ENCODE results near the gene CXCR6. TPM values are rescaled to one million over a fixed set of nuclear protein-coding genes. Genes with fewer than 3 reads are reported as not detected.

Gene CXCR6
- total RNA-seq, 1 experiment from 2014 or later = not detected

- no peaks in the 10 kb centered on the region for H3K27me3 Mint-ChIP-seq (ENCODE audit: low read depth)
- no peak for DNase-seq
- H3T11ph ChIP-seq (ENCODE audit: low read length) = no peak overlapping the region
These were observed 15.9 kb downstream of the CXCR6 start for GRCh38 chr3:45959201-45959600.

More at GRCh38 chr3:45959201-45959600, 15.9 kb downstream of the CXCR6 start:
- Histone ChIP-seq H3K9ac (ENCODE audit: extremely low read depth, insufficient read length, low read length) (no peak overlapping the region), H2BK15ac (ENCODE audit: low read depth, low read length) (no peak overlapping the region), H3K4me1 (ENCODE audit: insufficient read depth, low read length) (no peaks in the 10 kb centered on the region), H3K79me1 (ENCODE audit: insufficient read depth, low read depth, low read length, poor library complexity, severe bottlenecking) (no peaks in the 10 kb centered on the region), H3K79me2 (ENCODE audit: insufficient read depth, low read length) (no peaks in the 10 kb centered on the region), H2BK120ac (ENCODE audit: low read depth, low read length, poor library complexity, severe bottlenecking) (no peak overlapping the region), H3K14ac (ENCODE audit: insufficient read depth, low read length) (no peak overlapping the region), H3K18ac (ENCODE audit: insufficient read length, low read depth, low read length) (no peak overlapping the region), H3K56ac (ENCODE audit: insufficient read length, low read depth, low read length) (no peak overlapping the region), H4K5ac (ENCODE audit: insufficient read length, low read depth, low read length) (no peak overlapping the region), H3K23ac (ENCODE audit: insufficient read length, low read depth, low read length) (no peak overlapping the region), H2BK5ac (ENCODE audit: insufficient read length, low read length) (no peak overlapping the region), H4K20me1 (ENCODE audit: control insufficient read depth, insufficient read depth, insufficient read length) (no peaks in the 10 kb centered on the region), H4K91ac (ENCODE audit: insufficient read length, low read depth, low read length) (no peak overlapping the region), H4K8ac (replicated peaks; ENCODE audit: insufficient read length, low read depth, low read length) (no peak overlapping the region), H3K4me2 (ENCODE audit: insufficient read depth, insufficient read length, low read length) (no peak overlapping the region), H2BK20ac (ENCODE audit: low read depth, low read length, poor library complexity, severe bottlenecking) (no peak overlapping the region), H2AFZ (ENCODE audit: low read length) (no peak overlapping the region), H3K9me3 (ENCODE audit: control insufficient read depth, low read depth, low read length) (no peaks in the 10 kb centered on the region), H3K4ac (ENCODE audit: low read depth, low read length) (no peak overlapping the region), H2AK5ac (ENCODE audit: insufficient read length, low read length) (no peak overlapping the region), H2BK12ac (ENCODE audit: insufficient read length, low read depth, low read length) (no peak overlapping the region), H3K27ac (ENCODE audit: insufficient read length, low read depth, low read length) (no peak overlapping the region), H3K27me3 (ENCODE audit: insufficient read depth, low read length) (no peaks in the 10 kb centered on the region), H3K23me2 (ENCODE audit: insufficient read length, low read depth, low read length, poor library complexity, severe bottlenecking) (no peaks in the 10 kb centered on the region)
- H3K4me1 Mint-ChIP-seq = no peaks in the 10 kb centered on the region
- no CpG with 5 or more reads among the region's 7 CpGs for WGBS (ENCODE audit: extremely low coverage, insufficient read length, low lambda C conversion rate)
- no peak for TF ChIP-seq CTCF (conservative IDR thresholded peaks at IDR 0.05)
- peaks cover 32 to 92% (median 86%) of the 10 kb centered on the region in 3 experiments; a peak in 6 of 7 replicates for H3K36me3 Mint-ChIP-seq (ENCODE audit: insufficient read depth in 1 of 3, low read depth in 3 of 3)
- H3K9me3 Mint-ChIP-seq = no peaks in the 10 kb centered on the region
- H3K27ac Mint-ChIP-seq = no peak overlapping the region
- H3K4me3 Mint-ChIP-seq = no peak overlapping the region; a peak in 1 of 5 replicates

Measured in H9 (cell line).